Left ventricle myocardium inferior (tissue), 1 donor: Measurements from ENCODE around the gene PAIP1. TPM values are rescaled to one million over a fixed set of nuclear protein-coding genes. Genes with fewer than 3 reads are reported as not detected.
"Not testable (repeated sequence)": the region's sequence is repeated elsewhere in the genome, so short reads cannot be mapped to it uniquely, and the experiment has no call there.

Experiments
- DNase-seq: peaks from one replicate; pipeline ENCODE4 v3.0.0-alpha.2; 2020
- H3K27ac ChIP-seq: fragments of 200-600 bp; replicated peaks from 2 replicates; pipeline ENCODE4 v1.8.0; 2021
- H3K27me3 ChIP-seq: fragments of 200-600 bp; 2 replicates; pipeline ENCODE4 v1.8.0; 2021; ENCODE audit warnings: low read depth
- H3K36me3 ChIP-seq: fragments of 200-600 bp; 2 replicates; pipeline ENCODE4 v1.8.0; 2021
- H3K4me1 ChIP-seq: fragments of 200-600 bp; 2 replicates; pipeline ENCODE4 v1.8.0; 2021
- H3K4me3 ChIP-seq: fragments of 200-600 bp; 2 replicates; pipeline ENCODE4 v1.8.0; 2021; ENCODE audit warnings: mild to moderate bottlenecking, moderate library complexity
- H3K9me3 ChIP-seq: fragments of 200-600 bp; replicated peaks from 2 replicates; pipeline ENCODE4 v1.8.0; 2021
- CTCF ChIP-seq: fragments of 200-600 bp; IDR thresholded peaks from 2 replicates; pipeline ENCODE4 v1.8.0; 2021; ENCODE audit warnings: antibody characterized with exemption, mild to moderate bottlenecking, borderline replicate concordance
- intact Hi-C: fragments of 100-400 bp; cut with micrococcal nuclease; formaldehyde crosslinking; loops from one replicate; pipeline ENCODE4 v1.11.0; 2022
- total RNA-seq: library from RNA; stranded (reverse); fragmentation: NEBNext Ultra II Directional; extraction: Animal tissue kit (Norgen Biotek cat#: 25700); gene quantifications from one replicate; pipeline ENCODE4 v1.2.1, GENCODE V29; 2021
- donor health status: DM: no; HTN: yes; CAD: no; lungs with severe emphysema.

Gene PAIP1
- total RNA-seq, 1 donor from 2014 or later = 129 TPM

GRCh38 chr5:43602461-43603343 is 45.8 kb upstream of the PAIP1 start, which contains the start of gene NNT:
NNT (plus strand) TSS chr5:43603180; CDS start chr5:43609196, 6,016 bp downstream.
- no peak for TF ChIP-seq CTCF
- Histone ChIP-seq H3K27me3 (no peaks in the 10 kb centered on the region), H3K4me3 (peak within 1 kb of the TSS; percentile 87), H3K9me3 (no peaks in the 10 kb centered on the region), H3K36me3 (peaks cover 6% of the 10 kb centered on the region), H3K4me1 (peaks cover 76% of the 10 kb centered on the region), H3K27ac (peak within 1 kb of the TSS; percentile 97)
- DNase-seq = peak; percentile 87
- intact Hi-C loops = loop anchor here (10.0 kb wide), 1 partner anchor 48 kb away; the partner anchor contains the start of gene PAIP1

- H3K4me3 ChIP-seq = peak overlapping the region; percentile 87
- no peak for DNase-seq
- peaks cover 65% of the 10 kb centered on the region for H3K4me1 ChIP-seq
- H3K27ac ChIP-seq = peak overlapping the region; percentile 97
- intact Hi-C loops = loop anchor here (10.0 kb wide), 1 partner anchor 47 kb away; the partner anchor contains the start of gene PAIP1
- no peaks in the 10 kb centered on the region for H3K27me3 ChIP-seq
- no peaks in the 10 kb centered on the region for H3K36me3 ChIP-seq
- no peaks in the 10 kb centered on the region for H3K9me3 ChIP-seq
- TF ChIP-seq CTCF = no peak
Measured at GRCh38 chr5:43601454-43602260, 44.8 kb upstream of the PAIP1 start.

- H3K4me3 ChIP-seq, DNase-seq, H3K9me3 ChIP-seq, intact Hi-C loops, H3K27me3 ChIP-seq, H3K27ac ChIP-seq, H3K36me3 ChIP-seq: not testable (repeated sequence)
- H3K4me1 ChIP-seq = peaks cover 42% of the 10 kb centered on the region
Measured at GRCh38 chr5:43598927-43599326, 42.0 kb upstream of the PAIP1 start.

- DNase-seq = no peak
- peaks cover 9% of the 10 kb centered on the region for H3K4me1 ChIP-seq
- no peak overlapping the region for H3K4me3 ChIP-seq
- peaks cover 10% of the 10 kb centered on the region for H3K36me3 ChIP-seq
- no peaks in the 10 kb centered on the region for H3K27me3 ChIP-seq
- H3K27ac ChIP-seq = no peak overlapping the region
- intact Hi-C loops = no loop called here
- no peak for TF ChIP-seq CTCF
- no peaks in the 10 kb centered on the region for H3K9me3 ChIP-seq
Measured at GRCh38 chr5:43592363-43592762, 35.5 kb upstream of the PAIP1 start.

- H3K27ac ChIP-seq = no peak overlapping the region
- H3K36me3 ChIP-seq = peaks cover 10% of the 10 kb centered on the region
- no peak for DNase-seq
- H3K27me3 ChIP-seq = no peaks in the 10 kb centered on the region
- no peaks in the 10 kb centered on the region for H3K9me3 ChIP-seq
- intact Hi-C loops = no loop called here
- no peak for TF ChIP-seq CTCF
- peaks cover 9% of the 10 kb centered on the region for H3K4me1 ChIP-seq
- H3K4me3 ChIP-seq = no peak overlapping the region
Measured at GRCh38 chr5:43590700-43591099, 33.8 kb upstream of the PAIP1 start.
